ENCODE data around the gene FAM217B.
"Not testable (repeated sequence)": the region's sequence is repeated elsewhere in the genome, so short reads cannot be mapped to it uniquely, and the experiment has no call there.

The FAM217B gene

GRCh38 chr20:59954718-59955117, 14.5 kb downstream of the FAM217B start:
- H3F3A ChIP-seq (ENCODE audit: insufficient read depth, low read length) = peaks cover 9% of the 10 kb centered on the region
- H4K20me1 ChIP-seq (ENCODE audit: insufficient read depth, low read length) = no peaks in the 10 kb centered on the region
- H3K79me2 ChIP-seq (ENCODE audit: low read length) = no peaks in the 10 kb centered on the region
- no peaks in the 10 kb centered on the region for H3K27me3 ChIP-seq (replicated peaks; ENCODE audit: insufficient read depth, low read length)
- H3K9ac ChIP-seq (ENCODE audit: low read length) = 0 out of 2 replicates have a peak overlapping the region, but pooled peaks have one; percentile 21
- H3K27ac ChIP-seq (ENCODE audit: low read length) = peak overlapping the region; percentile 66; the same call in 1 of the 2 replicates
- TF ChIP-seq EZH2 (optimal IDR thresholded peaks at IDR 0.05; ENCODE audit: low read depth, low read length) (no peak), CTCF (IDR thresholded peaks at IDR 0.05; ENCODE audit: low read length) (no peak), EZH2phosphoT487 (IDR thresholded peaks at IDR 0.05; ENCODE audit: low read length) (no peak)
- no peaks in the 10 kb centered on the region for H3K9me3 ChIP-seq (replicated peaks; ENCODE audit: insufficient read depth, low read length)
- no peak for DNase-seq
- no peak overlapping the region for H3K4me3 ChIP-seq (ENCODE audit: low read length)
- no peaks in the 10 kb centered on the region for H3K36me3 ChIP-seq (replicated peaks; ENCODE audit: insufficient read depth, low read length)
- H3K9me2 ChIP-seq (replicated peaks; ENCODE audit: insufficient read depth, low read length) = no peaks in the 10 kb centered on the region
- no peak overlapping the region for H2AFZ ChIP-seq (ENCODE audit: low read length)
- H3K4me2 ChIP-seq (ENCODE audit: low read depth, low read length) = peak overlapping the region; percentile 21; the same call in 1 of the 2 replicates
- H3K4me1 ChIP-seq (ENCODE audit: low read length) = peaks cover 17% of the 10 kb centered on the region

GRCh38 chr20:59955131-59955796, 15.1 kb downstream of the FAM217B start:
- Histone ChIP-seq H4K20me1 (ENCODE audit: insufficient read depth, low read length) (no peaks in the 10 kb centered on the region), H2AFZ (ENCODE audit: low read length) (0 out of 2 replicates have a peak overlapping the region, but pooled peaks have one; percentile 17), H3K9me3 (replicated peaks; ENCODE audit: insufficient read depth, low read length) (no peaks in the 10 kb centered on the region), H3K79me2 (ENCODE audit: low read length) (no peaks in the 10 kb centered on the region), H3K27ac (ENCODE audit: low read length) (peak overlapping the region; percentile 66; the same call in 1 of the 2 replicates), H3K9ac (ENCODE audit: low read length) (peak overlapping the region; percentile 21; the same call in 1 of the 2 replicates), H3K9me2 (replicated peaks; ENCODE audit: insufficient read depth, low read length) (no peaks in the 10 kb centered on the region), H3F3A (ENCODE audit: insufficient read depth, low read length) (peaks cover 9% of the 10 kb centered on the region), H3K36me3 (replicated peaks; ENCODE audit: insufficient read depth, low read length) (no peaks in the 10 kb centered on the region), H3K4me3 (ENCODE audit: low read length) (peak overlapping the region; percentile 37), H3K4me2 (ENCODE audit: low read depth, low read length) (peak overlapping the region; percentile 21; the same call in 1 of the 2 replicates), H3K4me1 (ENCODE audit: low read length) (peaks cover 17% of the 10 kb centered on the region), H3K27me3 (replicated peaks; ENCODE audit: insufficient read depth, low read length) (no peaks in the 10 kb centered on the region)
- DNase-seq = peak; percentile 74
- no peak for TF ChIP-seq EZH2 (optimal IDR thresholded peaks at IDR 0.05; ENCODE audit: low read depth, low read length)
- no peak for TF ChIP-seq EZH2phosphoT487 (IDR thresholded peaks at IDR 0.05; ENCODE audit: low read length)
- peak; percentile 54 for TF ChIP-seq CTCF (IDR thresholded peaks at IDR 0.05; ENCODE audit: low read length)

- H3K9me2 ChIP-seq (replicated peaks; ENCODE audit: insufficient read depth, low read length); H2AFZ ChIP-seq (ENCODE audit: low read length); H3K79me2 ChIP-seq (ENCODE audit: low read length); H3K36me3 ChIP-seq (replicated peaks; ENCODE audit: insufficient read depth, low read length); DNase-seq; H3K9me3 ChIP-seq (replicated peaks; ENCODE audit: insufficient read depth, low read length); H3K27me3 ChIP-seq (replicated peaks; ENCODE audit: insufficient read depth, low read length); H3K27ac ChIP-seq (ENCODE audit: low read length); H3K9ac ChIP-seq (ENCODE audit: low read length); H3F3A ChIP-seq (ENCODE audit: insufficient read depth, low read length); H4K20me1 ChIP-seq (ENCODE audit: insufficient read depth, low read length): not testable (repeated sequence)
- H3K4me1 ChIP-seq (ENCODE audit: low read length) = peaks cover 37% of the 10 kb centered on the region
- peak overlapping the region; percentile 56; the same call in 1 of the 2 replicates for H3K4me3 ChIP-seq (ENCODE audit: low read length)
- H3K4me2 ChIP-seq (ENCODE audit: low read depth, low read length) = peak overlapping the region; percentile 69
Observed at GRCh38 chr20:59957568-59957967, 17.4 kb downstream of the FAM217B start.

- no peak for DNase-seq
- peaks cover 9% of the 10 kb centered on the region for H3F3A ChIP-seq (ENCODE audit: insufficient read depth, low read length)
- peak within 1 kb of the TSS; percentile 49 for H2AFZ ChIP-seq (ENCODE audit: low read length)
- peak within 1 kb of the TSS; percentile 46 for H3K9ac ChIP-seq (ENCODE audit: low read length)
- no peaks in the 10 kb centered on the region for H3K27me3 ChIP-seq (replicated peaks; ENCODE audit: insufficient read depth, low read length)
- no peaks in the 10 kb centered on the region for H3K9me2 ChIP-seq (replicated peaks; ENCODE audit: insufficient read depth, low read length)
- H3K4me2 ChIP-seq (ENCODE audit: low read depth, low read length) = peak within 1 kb of the TSS; percentile 69
- no peaks in the 10 kb centered on the region for H3K9me3 ChIP-seq (replicated peaks; ENCODE audit: insufficient read depth, low read length)
- H3K4me1 ChIP-seq (ENCODE audit: low read length) = peaks cover 42% of the 10 kb centered on the region
- peak within 1 kb of the TSS; percentile 56 for H3K4me3 ChIP-seq (ENCODE audit: low read length)
- H4K20me1 ChIP-seq (ENCODE audit: insufficient read depth, low read length) = no peaks in the 10 kb centered on the region
- H3K27ac ChIP-seq (ENCODE audit: low read length) = peak within 1 kb of the TSS; percentile 65; the same call in 1 of the 2 replicates
- H3K79me2 ChIP-seq (ENCODE audit: low read length) = no peaks in the 10 kb centered on the region
- no peaks in the 10 kb centered on the region for H3K36me3 ChIP-seq (replicated peaks; ENCODE audit: insufficient read depth, low read length)
- TF ChIP-seq EZH2phosphoT487 (IDR thresholded peaks at IDR 0.05; ENCODE audit: low read length) (no peak), CTCF (IDR thresholded peaks at IDR 0.05; ENCODE audit: low read length) (no peak), EZH2 (optimal IDR thresholded peaks at IDR 0.05; ENCODE audit: low read depth, low read length) (no peak)
Observed at GRCh38 chr20:59958123-59958522, 17.9 kb downstream of the FAM217B start, which contains the start of gene CDH26. Gene CDH26 (plus strand): TSS chr20:59958423. CDS start chr20:59958727, 304 bp downstream.

All from MM.1S (cell line).